Heart left ventricle (tissue), 13 donors: ENCODE data around the gene ASB13.

Experiments used
- CTCF ChIP-seq, 12 donors: fragments of 200-600 bp; sonication (generic) in 4 of 12; IDR thresholded peaks; one replicate each; pipeline versions ENCODE4 v1.5.0 to v1.8.0; 2018 to 2022; ENCODE audit warnings: antibody characterized with exemption in 12 of 12, mild to moderate bottlenecking in 5 of 12
- POLR2A ChIP-seq, 2 donors: fragments of 450-650 bp; IDR thresholded peaks; one replicate each; pipeline ENCODE4 v1.6.1; 2017; ENCODE audit warnings: antibody characterized with exemption in 2 of 2, mild to moderate bottlenecking in 2 of 2, moderate library complexity in 2 of 2
- donor health status: ischemic (EF 13 %, LVEDD 7.1; RV severe dilation, severe dysfunction).
- donor health status: DM: no; HTN: yes; CAD: no.
- donor health status: DM: no; HTN: no; CAD: no.
- donor health status: ischemic (EF 25% LVEDD 6.9; RV normal size, moderate dysfunction).
- donor health status: ischemic (EF 25% LVEDD 5.7; RV mildly dilated, moderate dysfunction).
- donor health status: ischemic (EF 35%, LVEDD 5.7; RV mildly dilated, moderate dysfunction).
- donor health status: nonischemic (EF 11% LVEDD 7.7; RV severe dilation, severe dysfunction).
- donor health status: DM: yes; HTN: yes; CAD: no.
- donor health status: PGD.
- donor health status: ischemic (EF 29% LVEDD 5.4; RV normal size, mild dysfunction).
- donor health status: nonischemic (EF 23%, LVEDD 6.1; RV moderate dilation, normal function).

DNA sequence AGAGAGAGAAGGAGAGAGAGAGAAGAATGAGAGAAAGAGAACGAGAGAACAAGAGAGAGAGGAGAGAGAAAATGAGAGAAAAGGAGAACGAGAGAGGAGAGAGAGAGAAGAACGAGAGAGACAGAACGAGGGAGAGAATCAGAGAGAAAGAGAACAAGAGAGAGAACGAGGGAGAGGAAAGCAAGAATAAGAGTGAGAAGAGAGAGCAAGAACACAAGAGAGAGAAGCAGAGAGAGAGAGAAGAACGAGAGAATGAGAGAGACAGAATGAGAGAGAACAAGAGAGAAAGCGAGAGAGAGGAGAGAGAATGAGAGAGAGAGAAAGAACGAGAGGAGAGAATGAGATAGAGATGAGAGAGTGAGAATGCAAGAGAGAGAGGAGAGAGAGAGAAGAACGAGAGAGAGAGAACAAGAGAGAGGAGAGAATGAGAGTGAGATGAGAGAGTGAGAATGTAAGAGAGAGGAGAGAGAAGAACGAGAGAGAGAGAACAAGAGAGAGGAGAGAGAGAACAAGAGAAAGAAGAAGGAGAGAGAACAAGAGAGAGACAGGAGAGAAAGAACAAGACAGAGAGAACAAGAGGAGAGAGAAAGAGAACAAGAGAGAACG is 68.2 kb downstream of the ASB13 start:
- TF ChIP-seq CTCF (IDR thresholded peaks at IDR 0.05): no peak
- no peak for TF ChIP-seq POLR2A (IDR thresholded peaks at IDR 0.05)
